ENCODE results near the gene GPS2. TPM values are rescaled to one million over a fixed set of nuclear protein-coding genes. Genes with fewer than 3 reads are reported as not detected.

The GPS2 gene
- total and polyA plus RNA-seq, 10 of the 15 experiments (the other 5 are each of a cell fraction or from before 2014, with no cell fraction given), result 10.2 to 96.4 (median 42.5) TPM

- intact Hi-C loops (cut with micrococcal nuclease; ENCODE audit: unreplicated experiment), result no loop called here
- H4K20me1 ChIP-seq (ENCODE audit: control insufficient read depth, insufficient read depth), result no peaks in the 10 kb centered on the region; the same call in 1 of the 2 replicates
- H3K79me2 ChIP-seq (ENCODE audit: control insufficient read depth, insufficient read depth, low read length), result no peaks in the 10 kb centered on the region
- POLR2A ChIA-PET, result no interaction called here
- SMC1A ChIA-PET (ENCODE audit: uncharacterized antibody, unreplicated experiment), result no interaction called here
- H3K4me2 ChIP-seq (ENCODE audit: control insufficient read depth, insufficient read depth), result no peak overlapping the region
- RAD21 ChIA-PET (ENCODE audit: unreplicated experiment), result no interaction called here
- TF ChIP-seq NFXL1 (IDR thresholded peaks at IDR 0.05; ENCODE audit: borderline replicate concordance) (no peak), ELK1 (IDR thresholded peaks at IDR 0.05; ENCODE audit: low read depth, low read length) (no peak), SP1 (IDR thresholded peaks at IDR 0.05; ENCODE audit: low read depth, low read length) (no peak), E4F1 (IDR thresholded peaks at IDR 0.05; ENCODE audit: borderline replicate concordance, partially characterized antibody) (no peak), BCLAF1 (IDR thresholded peaks at IDR 0.05) (no peak), NR2F1 (conservative IDR thresholded peaks at IDR 0.05) (no peak), JUND (IDR thresholded peaks at IDR 0.05; ENCODE audit: low read depth, low read length) (no peak), STAT3 (IDR thresholded peaks at IDR 0.05; ENCODE audit: low read depth, low read length) (no peak), RCOR1 (conservative IDR thresholded peaks at IDR 0.05; ENCODE audit: low read depth, low read length) (no peak), SIX5 (IDR thresholded peaks at IDR 0.05; ENCODE audit: low read depth, low read length, severe bottlenecking) (no peak), CBX3 (IDR thresholded peaks at IDR 0.05; ENCODE audit: borderline replicate concordance, low read depth) (no peak)
- FAIRE-seq, result no peak
- H3K4me3 ChIP-seq, result no peak overlapping the region
- peaks cover 3% of the 10 kb centered on the region for H3K4me1 ChIP-seq (ENCODE audit: control insufficient read depth, insufficient read depth, low read length)
- no TSS peak for BruUV-seq (replicated peaks)
- no peak overlapping the region for H3K9ac ChIP-seq (ENCODE audit: control insufficient read depth, insufficient read depth, low read length)
- no peak for DNase-seq (ENCODE audit: low read depth, low spot score)
- 17% methylated on average over 2 of the region's 2 CpGs for WGBS (ENCODE audit: insufficient coverage, insufficient replicate concordance, low lambda C conversion rate, missing lambda C conversion rate)
- H3K27me3 ChIP-seq (replicated peaks in 1 of 2; ENCODE audit: control insufficient read depth in 2 of 2, insufficient read depth in 2 of 2, low read length in 1 of 2), result peaks cover 3 to 6% of the 10 kb centered on the region in 2 experiments
- in situ Hi-C loops (cut with MboI), result no loop called here
- H3K27ac ChIP-seq (ENCODE audit: control insufficient read depth, insufficient read depth), result no peak overlapping the region
- H3K36me3 ChIP-seq (ENCODE audit: control insufficient read depth in 2 of 2, insufficient read depth in 2 of 2, low read length in 1 of 2), result no peaks in the 10 kb centered on the region
- no peak overlapping the region for H2AFZ ChIP-seq (ENCODE audit: control insufficient read depth, low read depth, low read length)
- no peak for ATAC-seq
- no peaks in the 10 kb centered on the region for H3K9me3 ChIP-seq (replicated peaks; ENCODE audit: control insufficient read depth, insufficient read depth, low read length)
- CTCF ChIA-PET, result interaction anchor here (0.9 to 2.6 kb wide), 4 partner anchors 12 to 246 kb away, joined by 3 to 8 read pairs (median 6); partner anchors contain the start of gene TMEM95
Measured at GRCh38 chr17:7292194-7292593, 23.0 kb downstream of the GPS2 start.

Measured in GM12878 (cell line).